Suprapubic skin (tissue), 4 donors: ENCODE data around the gene CSTPP1. TPM values are rescaled to one million over a fixed set of nuclear protein-coding genes. Genes with fewer than 3 reads are reported as not detected.

Source experiments
- DNase-seq, 2 donors: peaks; one replicate each; pipeline ENCODE4 v3.0.0-alpha.2; 2019; ENCODE audit warnings: low spot score in 2 of 2
- H3K27ac ChIP-seq: fragments of 200-600 bp; sonication (generic); one replicate; pipeline ENCODE4 v1.5.1; 2019
- H3K27me3 ChIP-seq: fragments of 200-600 bp; sonication (generic); one replicate; pipeline ENCODE4 v1.5.1; 2019
- H3K36me3 ChIP-seq: fragments of 200-600 bp; sonication (generic); one replicate; pipeline ENCODE4 v1.5.1; 2019
- H3K4me1 ChIP-seq: fragments of 200-600 bp; sonication (generic); one replicate; pipeline ENCODE4 v1.5.1; 2019
- H3K4me3 ChIP-seq: fragments of 200-600 bp; sonication (generic); one replicate; pipeline ENCODE4 v1.5.1; 2019; ENCODE audit warnings: mild to moderate bottlenecking
- H3K9me3 ChIP-seq: fragments of 200-600 bp; sonication (generic); one replicate; pipeline ENCODE4 v1.5.1; 2019
- EP300 ChIP-seq: sonication (generic); formaldehyde crosslinking; IDR thresholded peaks from one replicate; pipeline ENCODE4 v1.6.1; 2017; ENCODE audit warnings: antibody characterized with exemption
- POLR2A ChIP-seq, 2 donors: fragments of 450-650 bp; IDR thresholded peaks; one replicate each; pipeline ENCODE4 v1.6.1; 2017; ENCODE audit warnings: antibody characterized with exemption in 2 of 2, mild to moderate bottlenecking in 2 of 2, moderate library complexity in 2 of 2
- POLR2AphosphoS5 ChIP-seq, 3 donors: sonication (generic); formaldehyde crosslinking; IDR thresholded peaks; one replicate each; pipeline ENCODE4 v1.6.1; 2017; ENCODE audit warnings: antibody characterized with exemption in 3 of 3
- WGBS: methylation state at CpG from one replicate; pipeline ENCODE4 v1.1.5; 2018; 5-methylcytosine and 5-hydroxymethylcytosine counted together
- total RNA-seq, 4 donors: library from RNA; depleted of rRNA; stranded (reverse); fragments of >200 nt; gene quantifications; one replicate each; pipeline ENCODE4 v1.1.0, GENCODE V29; 2016
- TF ChIP-seq, protein P1 (sequence below), 2 donors: fragments of 200-600 bp in 1 of 2; fragments of 450-650 bp in 1 of 2; sonication (generic) in 1 of 2; IDR thresholded peaks; one replicate each; pipeline ENCODE4 v1.5.1; 2016 to 2019; ENCODE audit warnings: antibody characterized with exemption in 2 of 2, mild to moderate bottlenecking in 1 of 2, moderate library complexity in 1 of 2

CSTPP1 gene
- total RNA-seq, 4 donors from 2014 or later = 34.9 to 117 (median 48.1) TPM

DNA sequence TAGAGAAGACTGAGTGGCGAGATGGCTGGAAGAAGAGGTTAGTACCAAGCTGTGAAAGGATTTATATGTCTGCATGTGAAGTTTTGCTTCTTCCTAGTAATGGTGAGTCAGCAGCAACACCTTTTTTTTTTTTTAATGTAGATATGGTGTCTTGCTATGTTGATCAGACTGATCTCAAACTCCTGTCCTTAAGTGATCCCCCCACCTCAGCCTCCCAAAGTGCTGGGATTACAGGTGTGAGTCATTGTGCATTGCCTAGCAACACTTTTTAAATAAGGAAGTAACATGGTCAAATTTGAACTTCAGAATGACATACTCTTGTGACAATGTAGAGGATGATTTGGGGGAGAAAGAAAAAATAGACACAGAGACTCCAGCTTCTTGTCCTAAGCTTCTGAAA lies 6.5 kb upstream of the CSTPP1 start:
- WGBS = 61% methylated on average over 1 of the region's 1 CpG

DNA sequence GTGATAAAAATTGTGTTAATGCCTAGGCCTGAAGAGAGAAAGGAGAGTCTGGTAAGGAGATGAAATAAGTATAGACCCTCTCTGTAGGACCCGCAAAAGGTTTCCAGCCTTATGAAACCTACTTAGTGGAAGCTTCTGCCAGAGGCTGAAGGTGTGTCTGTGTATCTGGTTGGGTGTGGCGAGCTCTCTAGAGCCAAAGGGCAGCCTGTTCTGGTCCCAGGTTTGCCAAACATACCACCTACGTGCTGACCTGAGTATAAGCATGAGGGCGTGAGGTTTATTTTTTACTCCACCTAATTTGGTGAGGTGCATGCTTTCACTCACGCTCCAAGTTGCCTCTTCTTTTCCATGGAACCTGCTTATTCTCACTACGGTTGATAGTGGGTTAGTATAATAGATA lies 5.6 kb downstream of the CSTPP1 start:
- DNase-seq = no peak
- 66% methylated on average over 6 of the region's 6 CpGs for WGBS
- H3K4me1 ChIP-seq = peaks cover 20% of the 10 kb centered on the region
- H3K27ac ChIP-seq = no peak overlapping the region
- H3K36me3 ChIP-seq = peaks cover 3% of the 10 kb centered on the region
- H3K9me3 ChIP-seq = no peaks in the 10 kb centered on the region
- no peak overlapping the region for H3K4me3 ChIP-seq
- no peaks in the 10 kb centered on the region for H3K27me3 ChIP-seq
- TF ChIP-seq, protein P1, sequence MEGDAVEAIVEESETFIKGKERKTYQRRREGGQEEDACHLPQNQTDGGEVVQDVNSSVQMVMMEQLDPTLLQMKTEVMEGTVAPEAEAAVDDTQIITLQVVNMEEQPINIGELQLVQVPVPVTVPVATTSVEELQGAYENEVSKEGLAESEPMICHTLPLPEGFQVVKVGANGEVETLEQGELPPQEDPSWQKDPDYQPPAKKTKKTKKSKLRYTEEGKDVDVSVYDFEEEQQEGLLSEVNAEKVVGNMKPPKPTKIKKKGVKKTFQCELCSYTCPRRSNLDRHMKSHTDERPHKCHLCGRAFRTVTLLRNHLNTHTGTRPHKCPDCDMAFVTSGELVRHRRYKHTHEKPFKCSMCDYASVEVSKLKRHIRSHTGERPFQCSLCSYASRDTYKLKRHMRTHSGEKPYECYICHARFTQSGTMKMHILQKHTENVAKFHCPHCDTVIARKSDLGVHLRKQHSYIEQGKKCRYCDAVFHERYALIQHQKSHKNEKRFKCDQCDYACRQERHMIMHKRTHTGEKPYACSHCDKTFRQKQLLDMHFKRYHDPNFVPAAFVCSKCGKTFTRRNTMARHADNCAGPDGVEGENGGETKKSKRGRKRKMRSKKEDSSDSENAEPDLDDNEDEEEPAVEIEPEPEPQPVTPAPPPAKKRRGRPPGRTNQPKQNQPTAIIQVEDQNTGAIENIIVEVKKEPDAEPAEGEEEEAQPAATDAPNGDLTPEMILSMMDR (IDR thresholded peaks at IDR 0.05) = no peak
- TF ChIP-seq POLR2AphosphoS5 (IDR thresholded peaks at IDR 0.05) (no peak), POLR2A (IDR thresholded peaks at IDR 0.05) (no peak), EP300 (no peak)

More for the DNA sequence above, 6.5 kb upstream of the CSTPP1 start:
- H3K4me1 ChIP-seq = no peaks in the 10 kb centered on the region
- H3K9me3 ChIP-seq = no peaks in the 10 kb centered on the region
- TF ChIP-seq POLR2A (IDR thresholded peaks at IDR 0.05) = no peak
- TF ChIP-seq, protein P1 (IDR thresholded peaks at IDR 0.05) = no peak
- TF ChIP-seq POLR2AphosphoS5 (IDR thresholded peaks at IDR 0.05) = no peak
- no peak for TF ChIP-seq EP300
- no peak for DNase-seq
- H3K4me3 ChIP-seq = no peak overlapping the region
- no peaks in the 10 kb centered on the region for H3K27me3 ChIP-seq
- H3K27ac ChIP-seq = no peak overlapping the region
- no peaks in the 10 kb centered on the region for H3K36me3 ChIP-seq

DNA sequence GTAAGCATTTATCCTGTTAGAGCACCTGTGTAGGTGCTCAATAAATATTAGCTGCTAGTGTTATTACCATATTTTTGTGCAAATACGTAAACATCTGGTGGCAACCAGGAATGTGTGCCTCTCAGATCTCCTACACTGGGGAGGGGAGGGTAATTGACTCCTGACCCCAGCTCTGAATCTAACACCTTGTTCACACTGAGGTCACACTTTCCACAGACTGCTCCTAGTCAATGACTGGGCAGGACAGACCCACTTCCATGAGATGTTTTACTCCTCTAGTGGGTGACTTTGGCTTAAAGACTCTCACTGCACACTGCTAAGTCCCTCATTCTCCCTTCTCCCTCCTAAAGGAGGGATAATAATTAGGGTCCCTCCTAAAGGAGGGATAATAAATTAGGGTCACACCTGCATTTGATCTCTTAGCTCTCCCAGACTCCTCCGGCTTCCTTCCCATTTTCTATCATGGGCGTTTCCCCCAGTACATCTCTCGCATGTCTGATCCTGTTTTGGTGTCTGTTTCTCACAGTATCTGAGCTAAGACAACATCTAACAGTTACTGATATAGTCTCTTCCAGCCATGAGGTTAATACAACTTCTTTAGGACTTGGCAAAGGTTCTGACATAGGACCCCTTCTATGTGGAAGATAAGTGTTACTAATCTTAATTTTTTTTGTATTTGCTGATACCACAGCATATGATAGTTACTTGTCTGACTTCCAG lies 8.0 kb downstream of the CSTPP1 start:
- WGBS = 59% methylated on average over 4 of the region's 4 CpGs
- peaks cover 22% of the 10 kb centered on the region for H3K4me1 ChIP-seq
- no peak overlapping the region for H3K4me3 ChIP-seq
- no peak for TF ChIP-seq POLR2A (IDR thresholded peaks at IDR 0.05)
- no peak for TF ChIP-seq EP300
- TF ChIP-seq, protein P1 (IDR thresholded peaks at IDR 0.05) = no peak
- no peak for TF ChIP-seq POLR2AphosphoS5 (IDR thresholded peaks at IDR 0.05)
- no peak for DNase-seq
- H3K36me3 ChIP-seq = peaks cover 3% of the 10 kb centered on the region
- H3K9me3 ChIP-seq = no peaks in the 10 kb centered on the region
- H3K27me3 ChIP-seq = no peaks in the 10 kb centered on the region
- H3K27ac ChIP-seq = peak overlapping the region; percentile 35

DNA sequence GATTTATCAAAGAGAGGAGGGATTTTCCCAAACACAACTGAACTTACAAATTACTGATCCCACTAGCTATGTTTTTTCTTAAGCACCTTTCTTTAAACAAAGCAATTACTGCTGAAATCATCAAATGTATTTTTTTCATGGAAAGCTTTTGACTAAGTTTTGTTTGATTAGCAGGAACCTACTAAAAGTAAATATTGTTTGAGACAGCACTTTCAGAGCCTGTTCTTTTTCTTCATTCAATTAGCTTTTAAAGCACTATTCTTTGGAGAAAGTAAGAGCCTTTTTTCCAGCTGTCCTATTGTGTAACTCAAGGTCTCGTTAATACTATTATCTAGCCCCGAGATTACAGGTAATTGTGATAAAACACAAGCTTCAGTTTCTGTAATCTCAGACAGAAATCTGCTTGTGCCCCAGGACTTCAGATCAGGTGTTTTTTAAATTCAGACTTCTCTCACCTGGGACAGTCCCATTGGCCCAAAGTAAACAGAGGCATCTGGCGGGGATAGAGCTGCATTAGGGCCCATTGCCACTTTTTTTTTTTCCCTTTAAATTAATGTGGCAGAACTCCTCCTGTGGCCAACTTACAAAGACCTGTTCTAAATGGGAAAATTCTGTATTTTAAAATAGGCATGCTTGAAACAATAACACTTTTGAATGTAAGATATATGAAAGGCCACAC lies 11.0 kb downstream of the CSTPP1 start:
- TF ChIP-seq POLR2A (IDR thresholded peaks at IDR 0.05) (no peak), EP300 (no peak), POLR2AphosphoS5 (IDR thresholded peaks at IDR 0.05) (no peak)
- TF ChIP-seq, protein P1 (IDR thresholded peaks at IDR 0.05) = no peak

DNA sequence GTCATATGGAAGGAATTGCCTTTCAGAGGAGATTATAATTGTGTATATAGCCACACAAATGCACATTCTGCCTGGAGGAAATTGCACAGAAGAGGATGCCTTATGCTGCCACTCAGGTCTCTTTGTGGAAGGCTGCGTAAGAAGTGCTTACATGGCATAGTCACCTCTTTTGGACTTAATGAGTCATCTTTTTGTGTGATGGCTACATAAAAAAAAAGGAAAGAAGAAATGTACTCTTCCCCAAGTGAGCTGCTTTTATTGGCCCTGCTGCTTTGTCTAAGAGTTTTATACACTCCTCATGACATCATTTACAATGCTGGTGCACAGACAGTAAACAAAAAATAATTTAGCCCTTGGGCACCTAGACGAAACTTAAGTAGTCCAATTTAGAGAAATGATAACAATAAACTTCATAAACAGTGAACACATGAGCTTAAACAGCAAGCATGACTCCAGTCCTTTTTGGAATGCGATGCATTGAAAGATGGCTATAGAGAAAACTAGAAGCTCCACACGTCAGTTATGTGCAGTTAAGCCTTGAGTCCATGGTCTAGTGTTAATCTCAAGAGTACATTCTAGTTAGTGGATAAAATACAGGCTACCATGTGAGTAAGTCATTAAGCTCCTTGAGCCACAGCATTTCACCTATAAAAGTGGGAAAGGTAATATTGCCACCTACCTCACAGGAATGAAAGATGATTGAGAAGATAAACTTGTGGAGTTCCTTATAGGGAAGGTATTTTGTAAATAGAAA lies 12.0 kb downstream of the CSTPP1 start:
- Histone ChIP-seq H3K4me1 (peaks cover 15% of the 10 kb centered on the region), H3K27me3 (no peaks in the 10 kb centered on the region), H3K36me3 (no peaks in the 10 kb centered on the region), H3K4me3 (no peak overlapping the region), H3K9me3 (no peaks in the 10 kb centered on the region), H3K27ac (no peak overlapping the region)
- no peak for DNase-seq
- TF ChIP-seq POLR2AphosphoS5 (IDR thresholded peaks at IDR 0.05) (no peak), EP300 (no peak), POLR2A (IDR thresholded peaks at IDR 0.05) (no peak)
- TF ChIP-seq, protein P1 (IDR thresholded peaks at IDR 0.05) = no peak
- 68% methylated on average over 4 of the region's 4 CpGs for WGBS

More for the DNA sequence above, 11.0 kb downstream of the CSTPP1 start:
- Histone ChIP-seq H3K9me3 (no peaks in the 10 kb centered on the region), H3K4me1 (peaks cover 15% of the 10 kb centered on the region), H3K36me3 (no peaks in the 10 kb centered on the region), H3K27me3 (no peaks in the 10 kb centered on the region), H3K27ac (no peak overlapping the region), H3K4me3 (no peak overlapping the region)
- no peak for DNase-seq
- 44% methylated on average over 3 of the region's 3 CpGs for WGBS
